Measurements from ENCODE around the gene PTRH1. TPM values are rescaled to one million over a fixed set of nuclear protein-coding genes. Genes with fewer than 3 reads are reported as not detected.
A peak's percentile ranks its signal among the peaks of the same experiment; 100 is the strongest.

The PTRH1 gene
- total RNA-seq, 1 experiment from 2014 or later: 10.6 TPM

GRCh38 chr9:127700140-127700539, 15.3 kb downstream of the PTRH1 start:
- Histone ChIP-seq H3K27me3 (ENCODE audit: low read length) (no peaks in the 10 kb centered on the region), H3K9me2 (replicated peaks; ENCODE audit: insufficient read depth, low read length) (no peaks in the 10 kb centered on the region), H3K4me2 (ENCODE audit: low read depth, low read length, poor library complexity, severe bottlenecking) (no peak overlapping the region), H3K27ac (ENCODE audit: low read length) (no peak overlapping the region), H3K4me3 (ENCODE audit: low read length) (no peak overlapping the region), H3K79me2 (ENCODE audit: low read length) (no peaks in the 10 kb centered on the region), H3K36me3 (ENCODE audit: insufficient read depth, low read length) (no peaks in the 10 kb centered on the region), H2AFZ (ENCODE audit: low read length) (no peak overlapping the region), H3K9ac (ENCODE audit: low read length) (no peak overlapping the region), H3K4me1 (ENCODE audit: low read length) (peaks cover 7% of the 10 kb centered on the region), H4K20me1 (ENCODE audit: insufficient read depth, low read depth, low read length) (no peaks in the 10 kb centered on the region), H3K9me3 (ENCODE audit: low read length) (no peaks in the 10 kb centered on the region)
- no peak for DNase-seq

DNA sequence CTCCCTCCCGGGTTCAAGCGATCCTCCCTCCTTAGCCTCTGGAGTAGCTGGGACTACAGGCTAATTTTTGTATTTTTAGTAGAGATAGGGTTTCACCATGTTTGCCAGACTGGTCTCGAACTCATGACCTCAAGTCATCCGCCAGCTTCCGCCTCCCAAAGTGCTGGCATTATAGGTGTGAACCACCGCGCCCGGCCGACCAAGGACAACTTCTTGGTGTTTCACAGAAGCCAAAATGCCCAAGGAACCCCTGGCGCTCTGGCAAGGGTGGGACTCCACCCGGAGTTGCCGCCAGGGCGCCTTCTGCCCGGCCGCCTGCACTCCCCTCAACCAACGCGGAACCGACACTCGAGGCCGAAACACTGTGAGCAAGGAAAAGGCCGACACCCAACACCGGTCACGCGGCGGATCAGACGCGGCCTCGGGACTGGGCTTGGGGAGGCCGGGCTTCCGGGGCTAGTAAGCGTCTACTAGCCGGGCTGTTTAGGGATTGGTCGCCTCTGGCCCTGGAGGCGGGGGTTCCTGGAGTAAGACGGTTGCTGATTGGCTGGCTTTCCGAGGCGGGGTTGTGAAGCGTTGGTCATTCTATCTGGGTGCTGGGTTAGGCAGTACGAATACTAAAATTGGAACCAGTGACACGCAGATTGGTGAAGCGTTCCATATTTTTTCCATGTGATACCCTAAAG, 16.3 kb downstream of the PTRH1 start:
- Histone ChIP-seq H3K9me3 (ENCODE audit: low read length) (no peaks in the 10 kb centered on the region), H3K4me2 (ENCODE audit: low read depth, low read length, poor library complexity, severe bottlenecking) (peak overlapping the region; percentile 52), H3K79me2 (ENCODE audit: low read length) (no peaks in the 10 kb centered on the region), H3K27ac (ENCODE audit: low read length) (no peak overlapping the region), H3K4me1 (ENCODE audit: low read length) (peaks cover 7% of the 10 kb centered on the region), H3K9ac (ENCODE audit: low read length) (peak overlapping the region; percentile 47), H3K27me3 (ENCODE audit: low read length) (no peaks in the 10 kb centered on the region), H3K4me3 (ENCODE audit: low read length) (peak overlapping the region; percentile 42; the same call in 1 of the 2 replicates), H3K9me2 (replicated peaks; ENCODE audit: insufficient read depth, low read length) (no peaks in the 10 kb centered on the region), H4K20me1 (ENCODE audit: insufficient read depth, low read depth, low read length) (no peaks in the 10 kb centered on the region), H3K36me3 (ENCODE audit: insufficient read depth, low read length) (no peaks in the 10 kb centered on the region), H2AFZ (ENCODE audit: low read length) (peak overlapping the region; percentile 67; the same call in 1 of the 2 replicates)
- DNase-seq: peak; percentile 92

DNA sequence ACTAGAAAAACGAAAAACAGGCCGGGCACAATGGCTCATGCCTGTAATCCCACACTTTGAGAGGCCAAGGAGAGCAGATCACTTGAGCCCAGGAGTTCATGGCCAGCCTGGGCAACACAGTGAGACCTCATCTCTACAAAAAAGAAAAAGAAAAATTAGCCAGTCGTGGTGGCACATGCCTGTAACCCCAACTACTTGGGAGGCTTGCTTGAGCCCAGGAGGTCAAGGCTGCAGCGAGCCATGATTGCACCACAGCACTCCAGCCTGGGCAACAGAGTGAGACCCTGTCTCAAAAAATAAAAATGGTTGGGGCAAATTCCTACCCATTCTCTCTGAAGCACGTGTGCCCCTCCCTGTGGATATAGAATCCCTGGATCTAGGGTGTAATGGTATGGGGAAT, 17.1 kb downstream of the PTRH1 start:
- no peak overlapping the region for H3K9ac ChIP-seq (ENCODE audit: low read length)
- DNase-seq: no peak
- H3K9me3 ChIP-seq (ENCODE audit: low read length): no peaks in the 10 kb centered on the region
- H3K4me2 ChIP-seq (ENCODE audit: low read depth, low read length, poor library complexity, severe bottlenecking): no peak overlapping the region
- H3K4me1 ChIP-seq (ENCODE audit: low read length): peaks cover 7% of the 10 kb centered on the region
- H3K79me2 ChIP-seq (ENCODE audit: low read length): no peaks in the 10 kb centered on the region
- no peak overlapping the region for H2AFZ ChIP-seq (ENCODE audit: low read length)
- no peak overlapping the region for H3K27ac ChIP-seq (ENCODE audit: low read length)
- no peaks in the 10 kb centered on the region for H3K27me3 ChIP-seq (ENCODE audit: low read length)
- no peaks in the 10 kb centered on the region for H3K36me3 ChIP-seq (ENCODE audit: insufficient read depth, low read length)
- H3K9me2 ChIP-seq (replicated peaks; ENCODE audit: insufficient read depth, low read length): no peaks in the 10 kb centered on the region
- H4K20me1 ChIP-seq (ENCODE audit: insufficient read depth, low read depth, low read length): no peaks in the 10 kb centered on the region
- no peak overlapping the region for H3K4me3 ChIP-seq (ENCODE audit: low read length)

GRCh38 chr9:127697575-127697974, 17.9 kb downstream of the PTRH1 start:
- no peak overlapping the region for H3K9ac ChIP-seq (ENCODE audit: low read length)
- no peaks in the 10 kb centered on the region for H3K79me2 ChIP-seq (ENCODE audit: low read length)
- no peaks in the 10 kb centered on the region for H3K9me3 ChIP-seq (ENCODE audit: low read length)
- no peaks in the 10 kb centered on the region for H3K36me3 ChIP-seq (ENCODE audit: insufficient read depth, low read length)
- no peak overlapping the region for H3K4me2 ChIP-seq (ENCODE audit: low read depth, low read length, poor library complexity, severe bottlenecking)
- no peak overlapping the region for H3K4me3 ChIP-seq (ENCODE audit: low read length)
- DNase-seq: no peak
- no peaks in the 10 kb centered on the region for H3K9me2 ChIP-seq (replicated peaks; ENCODE audit: insufficient read depth, low read length)
- H3K27ac ChIP-seq (ENCODE audit: low read length): no peak overlapping the region
- H2AFZ ChIP-seq (ENCODE audit: low read length): no peak overlapping the region
- no peaks in the 10 kb centered on the region for H4K20me1 ChIP-seq (ENCODE audit: insufficient read depth, low read depth, low read length)
- H3K27me3 ChIP-seq (ENCODE audit: low read length): no peaks in the 10 kb centered on the region
- peaks cover 7% of the 10 kb centered on the region for H3K4me1 ChIP-seq (ENCODE audit: low read length)

DNA sequence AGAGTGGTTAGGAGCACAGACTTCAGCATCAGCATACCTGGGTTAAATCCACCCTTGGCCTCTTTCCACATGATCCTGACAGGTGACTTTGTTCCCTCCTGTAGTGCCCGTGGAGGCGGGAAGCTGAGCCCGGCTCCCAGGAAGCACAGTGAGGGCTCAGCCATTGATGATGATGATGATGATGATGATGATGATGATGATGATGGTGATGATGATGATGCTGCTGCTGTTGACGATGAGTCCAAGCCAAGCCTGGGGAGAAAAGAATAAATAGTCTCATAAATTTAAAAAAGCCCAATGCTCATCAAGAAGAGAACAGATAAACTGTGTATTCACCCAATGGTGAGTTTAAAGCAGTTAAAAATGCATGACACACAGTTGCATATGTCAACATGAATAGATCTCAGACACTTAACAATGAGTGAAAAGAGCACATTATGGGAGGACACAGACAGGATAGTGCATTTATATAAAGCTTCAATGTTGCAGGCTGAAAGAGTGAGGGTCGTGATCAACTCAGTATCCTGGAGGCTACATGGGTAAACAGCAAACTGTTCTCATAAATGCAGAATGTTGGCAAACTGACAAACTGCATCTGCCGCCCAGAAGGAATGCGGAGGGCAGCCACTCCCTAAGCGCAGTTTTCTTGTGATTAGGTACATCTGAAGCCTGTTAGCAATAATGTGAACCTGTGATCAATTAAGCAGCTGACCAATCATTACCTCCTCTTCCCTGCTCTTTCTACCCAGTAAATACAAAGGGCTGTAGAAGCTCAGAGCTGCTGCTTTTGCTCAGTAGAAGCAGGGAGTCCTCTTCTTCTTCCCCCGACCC, 20.4 kb downstream of the PTRH1 start:
- Histone ChIP-seq H3K9me3 (ENCODE audit: low read length) (no peaks in the 10 kb centered on the region), H3K27me3 (ENCODE audit: low read length) (no peaks in the 10 kb centered on the region), H3K9ac (ENCODE audit: low read length) (no peak overlapping the region), H3K4me2 (ENCODE audit: low read depth, low read length, poor library complexity, severe bottlenecking) (no peak overlapping the region), H3K4me1 (ENCODE audit: low read length) (peaks cover 7% of the 10 kb centered on the region), H3K9me2 (replicated peaks; ENCODE audit: insufficient read depth, low read length) (no peaks in the 10 kb centered on the region), H2AFZ (ENCODE audit: low read length) (no peak overlapping the region), H3K79me2 (ENCODE audit: low read length) (no peaks in the 10 kb centered on the region), H3K27ac (ENCODE audit: low read length) (no peak overlapping the region), H3K36me3 (ENCODE audit: insufficient read depth, low read length) (no peaks in the 10 kb centered on the region), H3K4me3 (ENCODE audit: low read length) (no peak overlapping the region), H4K20me1 (ENCODE audit: insufficient read depth, low read depth, low read length) (no peaks in the 10 kb centered on the region)
- no peak for DNase-seq

- Histone ChIP-seq H3K4me2 (ENCODE audit: low read depth, low read length, poor library complexity, severe bottlenecking) (no peak overlapping the region), H3K9me3 (ENCODE audit: low read length) (no peaks in the 10 kb centered on the region), H2AFZ (ENCODE audit: low read length) (no peak overlapping the region), H3K4me3 (ENCODE audit: low read length) (no peak overlapping the region), H3K27ac (ENCODE audit: low read length) (no peak overlapping the region), H3K79me2 (ENCODE audit: low read length) (no peaks in the 10 kb centered on the region), H3K27me3 (ENCODE audit: low read length) (no peaks in the 10 kb centered on the region), H3K9me2 (replicated peaks; ENCODE audit: insufficient read depth, low read length) (no peaks in the 10 kb centered on the region), H4K20me1 (ENCODE audit: insufficient read depth, low read depth, low read length) (no peaks in the 10 kb centered on the region), H3K36me3 (ENCODE audit: insufficient read depth, low read length) (no peaks in the 10 kb centered on the region), H3K9ac (ENCODE audit: low read length) (no peak overlapping the region), H3K4me1 (ENCODE audit: low read length) (no peaks in the 10 kb centered on the region)
- DNase-seq: no peak
Measured at GRCh38 chr9:127693697-127694096, 21.8 kb downstream of the PTRH1 start.

GRCh38 chr9:127693143-127693542, 22.3 kb downstream of the PTRH1 start:
- Histone ChIP-seq H3K9me3 (ENCODE audit: low read length) (no peaks in the 10 kb centered on the region), H4K20me1 (ENCODE audit: insufficient read depth, low read depth, low read length) (no peaks in the 10 kb centered on the region), H3K4me3 (ENCODE audit: low read length) (no peak overlapping the region), H3K9ac (ENCODE audit: low read length) (no peak overlapping the region), H3K4me2 (ENCODE audit: low read depth, low read length, poor library complexity, severe bottlenecking) (no peak overlapping the region), H3K79me2 (ENCODE audit: low read length) (no peaks in the 10 kb centered on the region), H3K36me3 (ENCODE audit: insufficient read depth, low read length) (no peaks in the 10 kb centered on the region), H2AFZ (ENCODE audit: low read length) (no peak overlapping the region), H3K9me2 (replicated peaks; ENCODE audit: insufficient read depth, low read length) (no peaks in the 10 kb centered on the region), H3K27ac (ENCODE audit: low read length) (no peak overlapping the region), H3K27me3 (ENCODE audit: low read length) (no peaks in the 10 kb centered on the region), H3K4me1 (ENCODE audit: low read length) (no peaks in the 10 kb centered on the region)
- DNase-seq: no peak

- H3K9me2 ChIP-seq (replicated peaks; ENCODE audit: insufficient read depth, low read length): no peaks in the 10 kb centered on the region
- H4K20me1 ChIP-seq (ENCODE audit: insufficient read depth, low read depth, low read length): no peaks in the 10 kb centered on the region
- no peaks in the 10 kb centered on the region for H3K4me1 ChIP-seq (ENCODE audit: low read length)
- no peaks in the 10 kb centered on the region for H3K9me3 ChIP-seq (ENCODE audit: low read length)
- no peak overlapping the region for H3K9ac ChIP-seq (ENCODE audit: low read length)
- H3K4me2 ChIP-seq (ENCODE audit: low read depth, low read length, poor library complexity, severe bottlenecking): no peak overlapping the region
- H3K36me3 ChIP-seq (ENCODE audit: insufficient read depth, low read length): no peaks in the 10 kb centered on the region
- no peak for DNase-seq
- no peaks in the 10 kb centered on the region for H3K79me2 ChIP-seq (ENCODE audit: low read length)
- H3K27ac ChIP-seq (ENCODE audit: low read length): no peak overlapping the region
- H3K4me3 ChIP-seq (ENCODE audit: low read length): no peak overlapping the region
- H3K27me3 ChIP-seq (ENCODE audit: low read length): no peaks in the 10 kb centered on the region
- no peak overlapping the region for H2AFZ ChIP-seq (ENCODE audit: low read length)
Measured at GRCh38 chr9:127692071-127692470, 23.4 kb downstream of the PTRH1 start.
